ENCODE data around the gene GCLM.
"Not testable (repeated sequence)": the region's sequence is repeated elsewhere in the genome, so short reads cannot be mapped to it uniquely, and the experiment has no call there.

The GCLM gene

DNA sequence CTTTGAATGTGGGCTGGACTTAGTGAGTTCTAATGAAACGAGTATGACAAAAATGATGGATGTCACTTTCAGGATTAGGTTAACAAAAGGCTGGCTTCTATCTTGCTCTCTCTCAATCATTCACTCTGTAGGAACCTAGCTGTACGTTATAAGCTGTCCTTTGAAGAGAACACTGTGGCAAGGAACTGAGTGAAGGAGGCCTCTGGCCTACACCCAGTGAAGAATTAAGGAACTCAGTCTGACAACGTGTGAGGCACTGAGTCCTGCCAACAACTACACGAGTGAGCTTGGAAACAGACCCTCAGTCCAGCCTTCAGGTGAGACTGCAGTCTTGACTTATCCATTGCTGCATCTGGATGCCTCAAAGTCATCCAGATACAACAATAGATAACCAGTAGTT is 27.0 kb downstream of the GCLM start:
- no peak for DNase-seq

DNA sequence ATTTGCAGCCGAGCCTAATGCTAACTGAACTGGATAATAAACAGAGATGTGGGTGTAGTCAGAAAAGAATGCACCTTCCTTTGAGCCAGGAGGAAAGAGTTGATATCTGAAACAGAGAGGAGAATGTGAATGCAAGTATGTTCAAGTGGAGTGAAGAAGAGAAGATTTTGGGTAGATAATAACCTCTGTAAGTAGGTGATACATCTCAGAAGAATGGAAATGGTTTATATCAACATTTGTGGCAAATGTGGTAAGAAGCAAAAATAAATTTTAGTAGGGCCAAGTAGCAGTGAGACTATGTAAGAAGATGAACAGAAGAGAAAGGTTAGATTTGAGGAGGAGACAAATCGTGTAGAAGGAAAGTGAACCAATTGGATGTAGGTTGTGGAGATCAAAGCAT is 28.5 kb downstream of the GCLM start:
- DNase-seq = no peak

DNA sequence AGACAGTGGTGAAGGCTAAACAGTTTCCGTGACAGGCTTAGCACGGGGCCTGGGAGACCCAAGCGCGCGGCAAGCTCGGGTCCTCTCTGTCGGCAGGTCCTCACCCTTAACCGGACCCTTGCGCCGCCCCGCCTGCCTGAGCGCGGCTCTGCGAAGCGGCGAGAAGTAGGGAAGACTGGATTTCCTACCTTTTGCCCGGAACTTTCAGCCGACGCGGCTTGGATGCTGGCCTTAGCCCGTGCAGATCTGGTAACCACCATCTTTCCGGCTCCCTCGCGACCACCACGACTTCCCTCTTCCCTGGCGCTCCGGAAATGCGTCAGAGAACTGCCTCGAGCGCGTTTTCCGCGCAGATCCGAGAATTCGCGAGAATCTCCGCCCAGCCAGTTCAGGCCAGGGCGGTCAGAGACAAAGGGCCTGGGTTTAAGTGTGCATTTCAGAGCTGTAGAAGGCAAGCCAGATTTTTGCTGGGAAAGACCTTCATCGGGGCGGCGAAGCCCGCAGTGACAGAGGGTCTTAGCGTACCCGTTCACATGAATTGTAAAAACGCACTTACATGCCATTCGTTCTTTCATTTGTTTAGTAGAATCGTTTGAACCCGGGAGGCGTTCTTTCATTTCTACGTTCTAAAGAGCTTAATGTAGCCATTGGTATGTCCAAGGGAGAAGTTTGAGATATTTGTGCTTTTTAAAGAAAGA is 30.2 kb downstream of the GCLM start, which contains the start of gene DNTTIP2:
Gene DNTTIP2, minus strand, starts transcription at position 318 of the 698 bp plus-strand sequence. Its CDS starts 58 bp downstream, at position 260.
- DNase-seq = peak; percentile 76 to 82

DNA sequence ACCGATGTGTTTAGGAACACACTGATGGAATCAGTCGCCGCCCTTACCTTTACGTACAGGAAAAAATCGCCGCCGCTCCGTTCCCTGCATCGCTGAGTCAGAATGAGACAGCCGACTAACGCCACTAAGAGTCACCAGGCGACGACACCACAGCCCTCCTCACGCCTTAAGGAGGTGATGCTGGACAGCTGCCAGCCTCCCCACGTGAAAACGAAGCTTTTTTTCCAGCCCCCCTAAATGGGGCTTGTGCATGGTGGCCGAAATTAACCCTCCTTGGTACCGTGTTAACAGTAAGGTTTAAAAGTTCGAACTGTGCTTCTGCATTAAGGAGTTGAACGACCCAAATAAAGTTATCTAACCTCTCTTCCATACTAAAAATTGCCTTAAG is 30.7 kb downstream of the GCLM start:
- DNase-seq = peak in 1 of 2 experiments; percentile 11

DNA sequence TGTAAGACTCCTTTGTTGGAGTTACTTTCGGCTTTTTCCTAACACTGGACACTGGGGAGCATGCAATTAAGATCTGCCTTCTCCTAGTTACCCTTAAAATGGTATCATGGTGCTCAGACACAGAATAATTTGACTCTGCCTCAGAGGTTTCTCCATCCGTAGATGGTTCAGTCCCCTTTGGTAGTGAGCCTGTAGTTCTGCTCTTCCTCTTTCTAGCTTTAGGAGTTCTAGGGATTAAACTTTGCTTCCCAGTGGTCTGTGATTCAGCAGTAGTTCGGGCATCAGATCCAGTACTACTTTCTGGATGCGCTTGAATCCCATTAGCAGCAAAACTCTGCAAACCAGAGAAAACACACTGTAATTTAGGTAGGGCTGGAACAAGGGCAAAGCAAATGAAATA is 31.7 kb downstream of the GCLM start:
- DNase-seq = no peak

DNA sequence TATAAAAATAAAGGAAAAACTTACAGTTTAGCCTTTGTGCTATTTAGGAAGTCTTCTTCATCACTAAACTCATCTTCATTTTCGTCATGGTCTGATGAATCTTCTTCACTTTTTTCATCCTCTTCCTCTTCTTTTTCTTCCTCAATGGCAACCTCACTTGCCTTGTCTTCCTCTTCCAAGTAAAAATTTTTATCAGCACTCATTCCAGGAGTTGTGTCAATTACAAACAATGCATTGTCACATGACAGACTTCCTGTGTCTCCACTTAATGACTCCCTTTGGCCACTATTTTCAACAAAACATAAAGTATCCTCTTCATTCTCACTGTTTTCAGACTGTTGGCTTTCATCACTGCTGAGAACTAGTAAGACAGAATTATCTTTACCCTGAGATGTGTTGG is 33.0 kb downstream of the GCLM start:
- DNase-seq = no peak

DNA sequence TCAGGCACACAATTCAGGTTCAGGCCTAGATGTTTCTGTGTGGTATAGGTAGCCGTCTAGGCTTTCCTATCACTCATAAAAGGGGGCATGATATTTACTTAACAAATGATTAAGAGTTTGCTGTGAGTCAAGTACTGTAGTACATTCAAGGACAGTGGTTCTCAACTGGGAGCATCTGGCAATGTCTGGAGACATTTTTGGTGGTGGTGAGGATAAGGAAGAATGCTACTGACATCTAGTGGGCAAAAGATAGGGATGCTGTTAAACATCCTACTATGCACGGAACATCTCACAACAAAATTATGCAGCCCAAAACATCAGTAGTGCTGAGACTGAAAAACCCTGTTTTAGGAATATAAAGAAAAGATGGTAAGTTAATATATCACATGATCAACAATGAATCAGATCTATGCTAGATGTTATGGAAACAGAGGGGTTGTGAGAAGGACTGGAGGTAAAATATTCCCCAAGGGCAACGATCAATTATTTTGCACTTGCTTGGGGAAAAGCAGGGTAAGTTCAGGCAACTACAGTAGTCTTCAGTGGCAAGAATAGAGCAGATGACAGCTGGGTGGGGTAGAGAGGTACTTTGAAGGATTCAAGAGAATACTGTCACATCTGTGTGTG is 35.1 kb downstream of the GCLM start:
- DNase-seq = peak; percentile 6 to 8

DNA sequence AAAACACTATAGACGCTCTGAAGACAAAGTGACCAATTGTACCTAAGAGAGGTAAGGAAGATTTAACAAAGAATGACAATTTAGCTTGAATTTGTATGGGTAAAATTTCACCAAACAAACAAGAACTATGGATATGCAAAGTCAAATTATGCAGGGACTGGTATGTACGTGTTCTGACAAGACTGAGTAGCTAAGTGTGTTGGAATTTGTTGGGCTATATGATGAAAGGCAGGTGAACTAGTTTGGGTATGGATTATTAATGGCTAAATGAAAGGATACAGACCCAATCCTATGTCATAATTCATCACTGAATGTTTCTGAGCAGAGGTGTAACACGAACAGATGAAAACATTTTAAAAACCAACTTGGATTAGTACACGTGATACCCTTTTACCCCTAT is 37.9 kb downstream of the GCLM start:
- no peak for DNase-seq

DNA sequence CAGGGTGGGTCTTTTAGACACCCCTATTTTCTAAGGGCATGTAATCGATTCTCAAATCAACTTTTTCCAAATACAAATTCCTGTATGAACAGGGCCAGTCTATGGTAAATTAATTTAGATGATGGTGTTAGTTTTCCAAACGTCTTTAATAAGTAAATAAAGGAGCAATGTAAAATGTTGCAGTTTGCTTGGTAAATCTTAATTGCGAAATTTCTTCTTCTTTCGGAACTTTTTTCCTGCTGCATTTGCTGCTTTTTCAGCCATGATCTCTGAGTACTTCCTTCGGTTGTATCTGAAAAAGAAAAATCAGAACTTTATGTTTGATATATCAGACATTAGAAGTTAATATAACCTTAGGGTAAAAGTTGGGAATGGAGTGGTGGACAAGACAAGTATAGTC is 39.6 kb downstream of the GCLM start:
- DNase-seq = no peak

DNA sequence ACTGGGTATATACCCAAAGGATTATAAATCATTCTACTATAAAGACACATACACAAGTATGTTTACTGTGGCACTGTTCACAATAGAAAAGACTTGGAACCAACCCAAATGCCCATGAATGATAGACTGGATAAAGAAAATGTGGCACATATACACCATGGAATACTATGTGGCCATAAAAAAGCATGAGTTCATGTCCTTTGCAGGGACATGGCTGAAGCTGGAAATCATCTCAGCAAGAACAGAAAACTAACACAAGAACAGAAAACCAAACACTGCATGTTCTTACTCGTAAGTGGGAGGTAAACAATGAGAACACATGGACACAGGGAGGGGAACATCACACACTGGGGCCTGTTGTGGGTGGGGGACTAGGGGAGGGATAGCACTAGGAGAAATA is 40.7 kb downstream of the GCLM start:
- DNase-seq = not testable (repeated sequence)

DNA sequence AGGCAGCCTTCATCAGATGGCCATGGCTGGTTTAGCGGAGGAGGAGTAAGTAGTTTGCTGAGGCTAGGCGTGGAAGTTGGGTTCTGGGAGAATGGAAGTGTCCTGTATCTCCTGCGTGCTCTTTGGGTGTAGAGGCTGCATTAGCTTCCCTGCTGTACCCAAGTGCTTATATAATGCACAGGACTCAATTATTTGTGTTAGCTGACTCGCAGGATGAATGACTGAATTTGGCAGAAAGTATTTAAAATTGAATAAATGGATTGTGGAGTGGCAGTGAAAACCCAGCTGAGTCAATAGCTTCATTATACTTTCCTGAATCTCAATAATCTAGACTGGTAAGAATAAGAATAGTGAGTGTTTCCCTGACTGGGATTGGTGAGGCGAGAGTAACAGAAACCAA is 44.0 kb downstream of the GCLM start:
- DNase-seq = no peak

DNA sequence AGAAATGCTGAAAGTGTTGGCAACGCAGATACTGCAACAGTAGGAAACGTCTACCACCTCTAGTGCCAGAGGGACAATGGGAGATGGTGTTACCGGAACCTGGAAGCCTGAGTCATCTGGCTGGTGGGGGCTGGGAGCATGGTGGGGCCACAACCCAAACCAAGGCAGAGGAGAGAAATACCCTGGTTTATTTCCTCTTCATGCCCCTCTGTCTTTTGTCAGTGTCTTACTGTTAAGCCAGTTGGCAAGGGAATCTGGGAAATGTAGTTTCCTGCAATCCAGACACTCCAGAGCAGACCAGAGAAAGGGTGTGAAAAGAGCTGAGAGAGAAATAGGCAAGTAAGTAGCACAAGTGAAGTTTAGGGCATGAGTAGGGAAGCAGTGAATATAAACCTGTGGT is 45.1 kb downstream of the GCLM start:
- no peak for DNase-seq

DNA sequence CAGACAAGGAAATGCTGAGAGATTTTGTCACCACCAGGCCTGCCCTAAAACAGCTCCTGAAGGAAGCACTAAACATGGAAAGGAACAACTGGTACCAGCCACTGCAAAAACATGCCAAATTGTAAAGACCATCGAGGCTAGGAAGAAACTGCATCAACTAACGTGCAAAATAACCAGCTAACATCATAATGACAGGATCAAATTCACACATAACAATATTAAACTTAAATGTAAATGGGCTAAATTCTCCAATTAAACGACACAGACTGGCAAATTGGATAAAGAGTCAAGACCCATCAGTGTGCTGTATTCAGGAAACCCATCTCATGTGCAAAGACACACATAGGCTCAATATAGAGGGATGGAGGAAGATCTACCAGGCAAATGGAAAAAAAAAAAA is 51.6 kb downstream of the GCLM start:
- DNase-seq = not testable (repeated sequence)

DNA sequence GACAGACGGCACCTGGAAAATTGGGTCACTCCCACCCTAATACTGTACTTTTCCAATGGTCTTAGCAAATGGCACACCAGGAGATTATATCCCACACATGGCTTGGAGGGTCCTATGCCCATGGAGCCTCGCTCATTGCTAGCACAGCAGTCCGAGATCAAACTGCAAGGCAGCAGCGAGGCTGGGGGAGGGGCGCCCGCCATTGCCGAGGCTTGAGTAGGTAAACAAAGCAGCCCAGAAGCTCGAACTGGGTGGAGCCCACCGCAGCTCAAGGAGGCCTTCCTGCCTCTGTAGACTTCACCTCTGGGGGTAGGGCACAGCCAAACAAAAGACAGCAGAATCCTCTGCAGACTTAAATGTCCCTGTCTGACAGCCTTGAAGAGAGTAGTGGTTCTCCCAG is 53.2 kb downstream of the GCLM start:
- DNase-seq = not testable (repeated sequence)

DNA sequence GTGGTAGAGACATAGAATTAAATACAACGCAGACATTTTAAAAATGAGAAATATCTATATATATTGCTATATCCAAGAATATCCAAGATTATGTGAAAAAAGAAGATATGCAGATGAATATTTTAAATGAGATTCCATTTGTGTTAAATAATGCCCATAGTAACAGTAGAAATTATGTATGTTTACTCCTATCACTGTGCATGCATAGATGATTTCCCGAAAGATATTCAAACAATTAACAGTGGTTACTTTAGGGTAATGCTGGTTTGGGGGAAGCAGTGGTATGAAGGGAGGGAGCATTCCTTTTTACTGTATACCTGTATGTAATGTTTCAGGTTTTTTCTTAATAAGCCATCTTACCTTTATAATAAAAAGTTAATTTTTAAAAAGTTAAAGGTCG is 55.3 kb downstream of the GCLM start:
- no peak for DNase-seq

DNA sequence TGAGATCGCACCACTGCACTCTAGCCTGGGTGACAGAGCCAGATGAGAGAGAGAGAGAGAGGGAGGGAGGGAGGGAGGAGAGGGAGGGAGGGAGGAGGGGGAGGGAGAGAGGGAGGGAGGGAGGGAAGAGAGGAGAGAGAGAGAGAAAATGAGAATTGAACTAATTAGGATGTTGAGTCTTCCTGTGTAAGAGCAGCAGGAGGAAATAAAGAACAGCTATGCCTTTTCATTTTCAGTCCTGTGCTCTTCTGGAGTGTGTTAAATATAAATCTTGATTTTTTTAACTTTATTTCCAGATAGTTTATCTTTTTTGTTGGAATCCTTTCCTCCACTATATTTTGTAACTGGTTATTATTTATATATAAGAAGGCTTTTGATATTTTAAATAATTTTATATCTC is 57.4 kb downstream of the GCLM start:
- no peak for DNase-seq

DNA sequence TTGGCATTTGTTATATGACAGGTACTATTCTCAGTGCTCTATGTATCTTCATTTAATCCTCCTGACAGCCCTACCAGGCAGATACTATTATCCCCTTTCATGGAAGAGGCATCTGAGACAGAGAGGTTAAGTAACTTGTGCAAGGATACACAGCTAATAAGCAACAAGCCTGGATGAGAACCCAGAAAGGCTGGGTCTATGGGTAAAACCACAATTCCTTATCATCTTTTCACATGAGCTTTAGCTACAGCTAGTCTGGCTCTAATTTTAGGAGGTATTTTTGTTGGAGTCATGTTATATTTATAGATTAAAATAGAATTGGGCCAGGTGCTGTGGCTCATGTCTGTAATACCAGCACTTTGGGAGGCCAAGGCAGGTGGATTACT is 57.9 kb downstream of the GCLM start:
- DNase-seq = no peak

DNA sequence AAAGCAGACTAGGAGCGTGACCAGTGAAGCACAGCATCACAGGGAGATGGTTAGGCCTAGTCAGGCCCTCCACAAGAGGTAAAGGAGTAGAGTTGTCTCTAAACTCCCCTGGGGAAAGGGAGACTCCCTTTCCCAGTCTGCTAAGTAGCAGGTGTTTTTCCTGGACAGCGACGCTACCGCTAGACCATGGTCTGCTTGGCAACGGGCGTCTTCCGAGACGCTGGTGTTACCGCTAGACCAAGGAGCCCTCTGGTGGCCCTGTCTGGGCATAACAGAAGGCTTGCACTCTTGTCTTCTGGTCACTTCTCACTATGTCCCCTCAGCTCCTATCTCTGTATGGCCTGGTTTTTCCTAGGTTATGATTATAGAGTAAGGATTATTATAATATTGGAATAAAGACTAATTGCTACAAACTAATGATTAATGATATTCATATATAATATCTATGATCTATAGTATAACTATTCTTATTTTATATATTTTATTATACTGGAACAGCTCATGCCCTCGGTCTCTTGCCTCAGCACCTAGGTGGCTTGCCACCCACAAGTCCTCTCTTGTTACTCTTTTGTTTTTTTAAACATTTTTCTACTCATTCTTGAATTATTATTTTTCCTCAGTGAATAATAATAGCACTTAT is 58.4 kb downstream of the GCLM start:
- peak; percentile 10 to 24 for DNase-seq

DNA sequence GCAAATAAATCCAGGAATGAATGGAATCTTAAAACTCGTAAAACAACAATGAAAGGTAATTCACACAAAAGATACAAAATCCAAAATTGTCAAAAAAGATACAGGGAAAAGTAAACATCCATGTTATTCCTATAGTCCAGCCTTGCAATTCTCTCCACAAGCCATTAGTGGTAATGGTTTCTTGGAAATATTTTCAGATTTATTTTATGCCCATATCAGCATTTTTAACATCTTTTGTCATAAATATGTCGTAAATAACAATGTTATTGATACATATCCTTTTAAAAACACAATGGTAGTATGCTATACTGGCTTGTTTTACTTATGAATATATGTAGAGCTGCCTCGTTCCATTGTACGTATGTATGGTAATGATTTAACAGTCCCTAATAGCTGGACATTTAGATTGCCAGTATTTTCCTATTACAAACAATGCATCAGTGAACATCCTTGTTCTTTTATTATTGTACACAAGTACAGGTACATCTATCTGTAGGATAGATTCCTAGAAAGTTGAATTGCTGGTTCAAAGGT is 60.8 kb downstream of the GCLM start:
- no peak for DNase-seq

DNA sequence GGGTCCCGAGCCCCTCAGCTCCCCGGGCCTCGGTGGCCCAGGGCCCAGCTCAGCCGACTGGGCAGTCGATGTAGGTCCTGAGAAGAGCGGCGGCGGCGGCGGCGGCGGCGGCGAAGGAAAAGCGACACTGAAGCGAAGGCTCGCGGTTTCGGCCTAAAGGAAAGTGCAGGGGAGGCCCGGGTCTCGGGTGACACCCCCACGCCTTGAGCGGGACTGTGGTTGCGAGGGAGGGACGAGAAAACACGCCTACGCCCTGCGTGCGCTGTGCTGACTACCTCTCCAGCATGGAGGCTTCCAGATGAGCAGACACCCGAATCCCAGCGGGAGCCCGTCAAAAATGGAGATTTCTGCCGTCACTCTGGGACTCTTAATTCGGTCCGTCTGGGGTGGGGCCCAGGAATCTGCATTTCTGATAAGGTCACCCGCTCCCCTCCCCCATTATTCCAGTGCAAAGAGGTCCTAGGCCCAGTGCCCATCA is 61.4 kb downstream of the GCLM start:
- DNase-seq = peak; percentile 62 to 82

DNA sequence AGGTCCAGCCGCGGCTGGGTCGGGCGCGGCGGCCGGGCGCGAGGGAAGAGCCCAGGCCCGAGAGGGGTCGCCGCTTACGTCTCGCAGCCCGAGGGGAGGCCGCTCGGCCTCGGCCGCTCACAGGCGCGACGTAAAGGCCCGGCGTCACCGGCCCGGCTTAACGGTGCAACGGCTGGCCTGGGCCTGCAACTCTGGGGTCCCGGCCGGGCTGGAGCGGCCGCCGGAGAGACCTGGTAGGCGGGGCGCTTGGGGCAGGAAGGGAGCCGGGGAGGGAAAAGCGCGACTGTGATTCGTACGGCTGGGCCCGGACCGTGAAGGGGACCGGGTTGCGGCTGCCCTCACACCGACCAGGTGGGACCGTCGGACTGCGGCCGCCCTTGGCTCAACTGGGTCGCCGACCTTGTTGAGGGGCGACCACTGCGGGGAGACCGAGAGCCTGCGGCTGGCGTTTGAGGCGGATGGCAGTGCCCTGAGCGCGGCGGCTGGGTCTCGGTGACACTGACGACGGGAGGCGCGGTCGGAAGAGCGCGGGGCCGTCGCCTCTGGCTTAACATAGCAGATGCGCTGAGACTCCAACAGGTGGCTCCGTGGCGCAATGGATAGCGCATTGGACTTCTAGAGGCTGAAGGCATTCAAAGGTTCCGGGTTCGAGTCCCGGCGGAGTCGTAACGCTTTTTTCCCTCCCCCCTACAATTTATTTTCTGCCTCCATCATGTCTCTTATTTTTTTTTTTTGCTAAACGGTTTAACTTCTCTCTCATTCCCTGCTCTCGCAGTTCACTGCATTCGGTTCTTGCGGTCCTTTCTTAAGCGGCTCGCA is 62.0 kb downstream of the GCLM start:
- peak; percentile 47 to 82 for DNase-seq

DNA sequence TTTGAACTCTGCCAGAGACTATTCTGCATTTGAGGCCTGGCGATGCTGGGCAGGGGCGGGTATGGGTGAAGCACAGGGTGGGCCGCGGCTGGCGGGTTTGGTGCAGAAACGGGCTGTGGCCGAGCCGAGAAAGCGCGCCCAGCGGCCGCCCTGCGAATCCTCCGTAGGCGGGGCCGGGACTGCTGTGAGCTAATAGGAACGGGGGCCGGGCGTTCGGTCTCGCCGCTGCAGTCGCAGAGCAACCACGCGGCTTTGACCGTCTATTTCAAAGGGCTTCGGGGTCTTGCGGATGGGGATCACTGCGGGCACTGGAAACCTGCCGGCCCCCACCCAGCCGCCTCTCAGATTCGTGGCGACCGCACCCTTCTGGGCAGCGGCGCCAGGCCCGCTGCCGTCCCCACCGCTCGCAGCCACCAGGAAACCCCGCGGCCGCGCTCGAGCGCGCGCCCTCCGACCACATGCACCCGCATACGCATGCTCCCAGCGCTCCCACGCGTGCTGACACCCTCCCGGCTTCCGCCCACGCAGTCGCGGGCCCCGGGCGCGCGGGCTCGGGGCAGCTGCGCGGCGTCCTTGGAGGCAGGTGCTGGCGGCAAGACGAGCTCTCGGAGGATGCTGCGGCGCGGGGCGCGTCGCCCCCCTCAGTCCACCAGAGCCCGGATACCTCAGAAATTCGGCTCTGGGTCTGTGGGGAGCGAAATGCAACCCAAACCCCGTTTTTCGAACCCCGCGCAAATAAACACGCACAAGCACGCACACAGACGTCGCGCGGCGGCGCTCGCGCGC is 62.8 kb downstream of the GCLM start:
- peak; percentile 45 to 71 for DNase-seq
